CD4-positive, alpha-beta T cell treated with Interleukin-15 for 1 hour (primary cell): Measurements from ENCODE around the gene MAP7.

Source experiments
- DNase-seq: peaks from one replicate; pipeline ENCODE4 v3.0.0-alpha.2; 2020

MAP7 gene

GRCh38 chr6:136563386-136564152 lies 13.3 kb upstream of the MAP7 start:
- no peak for DNase-seq

- no peak for DNase-seq
These were observed 12.0 kb upstream of the MAP7 start for GRCh38 chr6:136562211-136562610.

- no peak for DNase-seq
These were observed 3.1 kb upstream of the MAP7 start for GRCh38 chr6:136553166-136553787.

- DNase-seq, result no peak
These were observed 1.8 kb upstream of the MAP7 start for GRCh38 chr6:136552054-136552453.

GRCh38 chr6:136551103-136551502 lies 881 bp upstream of the MAP7 start:
- DNase-seq, result no peak

GRCh38 chr6:136550045-136550329 lies 235 bp downstream of the MAP7 start:
- no peak for DNase-seq

- DNase-seq, result no peak
These were observed 750 bp downstream of the MAP7 start for GRCh38 chr6:136549300-136550044.

- no peak for DNase-seq
These were observed 1.5 kb downstream of the MAP7 start for GRCh38 chr6:136548582-136549299.

- DNase-seq, result no peak
These were observed 2.4 kb downstream of the MAP7 start for GRCh38 chr6:136547871-136548270.

GRCh38 chr6:136547336-136547735 lies 2.9 kb downstream of the MAP7 start:
- DNase-seq, result no peak

- DNase-seq, result no peak
These were observed 3.9 kb downstream of the MAP7 start for GRCh38 chr6:136546331-136546730.

GRCh38 chr6:136544326-136544725 lies 5.9 kb downstream of the MAP7 start:
- DNase-seq, result no peak

- DNase-seq, result no peak
These were observed 8.8 kb downstream of the MAP7 start for GRCh38 chr6:136541395-136541794.

GRCh38 chr6:136539967-136540652 lies 10.1 kb downstream of the MAP7 start:
- no peak for DNase-seq

GRCh38 chr6:136538836-136539235 lies 11.4 kb downstream of the MAP7 start:
- DNase-seq, result no peak

- no peak for DNase-seq
These were observed 14.2 kb downstream of the MAP7 start for GRCh38 chr6:136535880-136536650.

- DNase-seq, result no peak
These were observed 15.0 kb downstream of the MAP7 start for GRCh38 chr6:136535017-136535765.

- no peak for DNase-seq
These were observed 16.0 kb downstream of the MAP7 start for GRCh38 chr6:136534268-136534667.

GRCh38 chr6:136533487-136533886 lies 16.7 kb downstream of the MAP7 start:
- DNase-seq, result no peak

GRCh38 chr6:136532030-136532429 lies 18.2 kb downstream of the MAP7 start:
- DNase-seq, result no peak

- DNase-seq, result no peak
These were observed 20.5 kb downstream of the MAP7 start for GRCh38 chr6:136529710-136530109.
